H1 (cell line): ENCODE measurements around the gene CLDN3. TPM values are rescaled to one million over a fixed set of nuclear protein-coding genes. Genes with fewer than 3 reads are reported as not detected.
A peak's percentile ranks its signal among the peaks of the same experiment; 100 is the strongest.

ENCODE experiments used
- CTCF ChIA-PET: fragments of 300-600 bp; sonication (Branson Sonifier 250); formaldehyde crosslinking; loops from one replicate; lab custom pipeline; 2021; ENCODE audit not compliant: partially characterized antibody; lab: Charles Lee
- POLR2A ChIA-PET: fragments of 300-600 bp; sonication (Branson Sonifier 250); formaldehyde crosslinking; loops from one replicate; lab custom pipeline; 2021; ENCODE audit warnings: inconsistent platforms; ENCODE audit not compliant: partially characterized antibody; lab: Charles Lee
- DNase-seq, 2 experiments: peaks; one replicate each; pipeline versions ENCODE4 v3.0.0 to v3.0.0-alpha.2; 2010 to 2022; ENCODE audit warnings: low spot score in 2 of 2, low read depth in 1 of 2, mixed read lengths in 1 of 2
- FAIRE-seq: peaks from 2 replicates; lab custom pipeline; 2011; peaks lifted over from hg19 to GRCh38; lab: Jason Lieb, UNC
- H2AFZ ChIP-seq: 2 replicates; pipeline ENCODE4 v1.8.1; 2012; ENCODE audit warnings: low read length, inconsistent platforms
- H2AK5ac ChIP-seq: 2 replicates; pipeline ENCODE4 v1.6.1; 2013; ENCODE audit warnings: low read depth, low read length
- H2BK120ac ChIP-seq: replicated peaks from 2 replicates; pipeline ENCODE3; 2013; ENCODE audit warnings: low read depth, low read length, inconsistent platforms
- H2BK12ac ChIP-seq: 2 replicates; pipeline ENCODE4 v1.6.1; 2013; ENCODE audit warnings: low read depth, low read length
- H2BK15ac ChIP-seq: 2 replicates; pipeline ENCODE4 v1.6.1; 2013; ENCODE audit warnings: low read length
- H2BK20ac ChIP-seq: 2 replicates; pipeline ENCODE4 v1.6.1; 2013; ENCODE audit warnings: low read length
- H2BK5ac ChIP-seq: 2 replicates; pipeline ENCODE4 v1.6.1; 2013; ENCODE audit warnings: low read depth, low read length
- H3K14ac ChIP-seq: 2 replicates; pipeline ENCODE4 v1.6.1; 2013; ENCODE audit warnings: inconsistent platforms; ENCODE audit not compliant: insufficient read length
- H3K18ac ChIP-seq: 2 replicates; pipeline ENCODE4 v1.6.1; 2013; ENCODE audit warnings: low read length; ENCODE audit errors: extremely low read depth
- H3K23ac ChIP-seq: 2 replicates; pipeline ENCODE4 v1.6.1; 2013; ENCODE audit warnings: inconsistent platforms; ENCODE audit not compliant: insufficient read length
- H3K23me2 ChIP-seq: 2 replicates; pipeline ENCODE4 v1.6.1; 2013; ENCODE audit warnings: low read depth, low read length
- H3K27ac ChIP-seq: 2 replicates; pipeline ENCODE4 v1.6.1; 2011; ENCODE audit warnings: low read depth, low read length, inconsistent platforms
- H3K27me3 ChIP-seq, 4 experiments: replicated peaks in 1 of 4; 1 replicate in 1 of 4; 2 replicates in 3 of 4; pipeline versions ENCODE4 v1.6.1 to v1.8.1; 2011 to 2013; ENCODE audit warnings: low read length in 3 of 4, mild to moderate bottlenecking in 3 of 4, inconsistent platforms in 2 of 4, mixed read lengths in 2 of 4, moderate library complexity in 1 of 4; ENCODE audit not compliant: control insufficient read depth in 3 of 4, insufficient read depth in 3 of 4; ENCODE audit errors: extremely low read depth in 1 of 4
- H3K36me3 ChIP-seq, 4 experiments: 2 replicates each; pipeline versions ENCODE4 v1.6.1 to v1.8.1; 2011 to 2013; ENCODE audit warnings: mild to moderate bottlenecking in 4 of 4, low read length in 3 of 4, moderate library complexity in 2 of 4, control low read depth in 1 of 4, inconsistent platforms in 1 of 4; ENCODE audit not compliant: insufficient read depth in 4 of 4, control insufficient read depth in 2 of 4
- H3K4ac ChIP-seq: replicated peaks from 2 replicates; pipeline ENCODE3; 2013; ENCODE audit warnings: low read length, low read depth, mixed read lengths, inconsistent platforms; ENCODE audit not compliant: insufficient read length
- H3K4me1 ChIP-seq, 4 experiments: replicated peaks in 1 of 4; 1 replicate in 1 of 4; 2 replicates in 3 of 4; pipeline versions ENCODE4 v1.6.1 to v1.8.1; 2011 to 2013; ENCODE audit warnings: low read length in 3 of 4, inconsistent platforms in 2 of 4, mixed read lengths in 1 of 4; ENCODE audit not compliant: insufficient read depth in 4 of 4, control insufficient read depth in 3 of 4
- H3K4me2 ChIP-seq, 2 experiments: 2 replicates each; pipeline versions ENCODE4 v1.6.1 to v1.8.1; 2011 to 2013; ENCODE audit warnings: low read depth in 2 of 2, low read length in 2 of 2, control low read depth in 1 of 2, inconsistent platforms in 1 of 2, mild to moderate bottlenecking in 1 of 2; ENCODE audit not compliant: insufficient read depth in 1 of 2
- H3K4me3 ChIP-seq, 4 experiments: fragments of 200-600, 300-600 bp in 1 of 4; sonication (generic), shearing (Covaris generic), sonication (Bioruptor Twin) in 1 of 4; 2 replicates each; pipeline versions ENCODE4 v1.5.1 to v1.8.1; 2011 to 2016; ENCODE audit warnings: low read length in 4 of 4, low read depth in 3 of 4, control low read depth in 2 of 4, inconsistent platforms in 2 of 4, mild to moderate bottlenecking in 2 of 4, mixed read lengths in 1 of 4, moderate library complexity in 1 of 4; ENCODE audit not compliant: insufficient read depth in 2 of 4; ENCODE audit errors: extremely low read depth in 1 of 4
- H3K56ac ChIP-seq: replicated peaks from 2 replicates; pipeline ENCODE3; 2013; ENCODE audit warnings: low read depth, mild to moderate bottlenecking, mixed read lengths, low read length, inconsistent platforms; ENCODE audit not compliant: insufficient read length
- H3K79me1 ChIP-seq: 2 replicates; pipeline ENCODE4 v1.6.1; 2013; ENCODE audit warnings: low read depth, low read length, control low read depth
- H3K79me2 ChIP-seq, 2 experiments: 2 replicates each; pipeline versions ENCODE4 v1.6.1 to v1.8.1; 2012 to 2013; ENCODE audit warnings: low read length in 2 of 2, mild to moderate bottlenecking in 2 of 2, inconsistent platforms in 1 of 2; ENCODE audit not compliant: insufficient read depth in 2 of 2, control insufficient read depth in 1 of 2
- H3K9ac ChIP-seq, 4 experiments: replicated peaks in 1 of 4; 1 replicate in 1 of 4; 2 replicates in 3 of 4; pipeline versions ENCODE4 v1.6.1 to v1.8.1; 2011 to 2013; ENCODE audit warnings: low read depth in 3 of 4, low read length in 3 of 4, control low read depth in 2 of 4, mild to moderate bottlenecking in 2 of 4, moderate library complexity in 2 of 4, inconsistent platforms in 1 of 4; ENCODE audit errors: extremely low read depth in 1 of 4
- H3K9me3 ChIP-seq, 2 experiments: 2 replicates each; pipeline versions ENCODE4 v1.6.1 to v1.8.1; 2012 to 2013; ENCODE audit warnings: mild to moderate bottlenecking in 2 of 2, moderate library complexity in 2 of 2, control low read depth in 1 of 2, inconsistent platforms in 1 of 2, low read depth in 1 of 2, low read length in 1 of 2, mixed read lengths in 1 of 2; ENCODE audit not compliant: insufficient read depth in 2 of 2
- H4K20me1 ChIP-seq, 2 experiments: replicated peaks in 1 of 2; 2 replicates each; pipeline versions ENCODE3 to v1.8.1; 2011 to 2013; ENCODE audit warnings: inconsistent platforms in 2 of 2, low read length in 2 of 2, mild to moderate bottlenecking in 1 of 2; ENCODE audit not compliant: insufficient read depth in 2 of 2, control insufficient read depth in 1 of 2
- H4K5ac ChIP-seq: 2 replicates; pipeline ENCODE4 v1.6.1; 2013; ENCODE audit warnings: low read length, low read depth, mixed read lengths, inconsistent platforms; ENCODE audit not compliant: insufficient read length
- H4K8ac ChIP-seq: 2 replicates; pipeline ENCODE4 v1.8.0; 2013; ENCODE audit warnings: mild to moderate bottlenecking, moderate library complexity, low read length, inconsistent platforms; ENCODE audit not compliant: insufficient read depth; ENCODE audit errors: extremely low read depth
- H4K91ac ChIP-seq: replicated peaks from 2 replicates; pipeline ENCODE3; 2013; ENCODE audit warnings: low read length, mixed read lengths, inconsistent platforms; ENCODE audit not compliant: insufficient read length
- ATF2 ChIP-seq: IDR thresholded peaks from 2 replicates; pipeline ENCODE4 v1.6.1; 2012; ENCODE audit warnings: low read length, inconsistent platforms
- CBX5 ChIP-seq: fragments of 300-800, 300-1000 bp; sonication (generic); IDR thresholded peaks from 2 replicates; pipeline ENCODE4 v1.7.1; 2016; ENCODE audit warnings: antibody characterized with exemption, low read length, low read depth
- CREB1 ChIP-seq: IDR thresholded peaks from 2 replicates; pipeline ENCODE4 v1.6.1; 2012; ENCODE audit warnings: inconsistent platforms
- EP300 ChIP-seq, 2 experiments: IDR thresholded peaks; 1 replicate in 1 of 2; 2 replicates in 1 of 2; pipeline ENCODE4 v1.6.1; 2011 to 2012; ENCODE audit warnings: low read depth in 2 of 2, low read length in 2 of 2, mild to moderate bottlenecking in 2 of 2, borderline replicate concordance in 1 of 2, inconsistent platforms in 1 of 2, moderate library complexity in 1 of 2
- FOSL1 ChIP-seq: IDR thresholded peaks from 2 replicates; pipeline ENCODE4 v1.6.1; 2011; ENCODE audit warnings: mild to moderate bottlenecking, low read depth, low read length, moderate library complexity; ENCODE audit not compliant: insufficient read depth
- KDM5A ChIP-seq: fragments of 200-600 bp; IDR thresholded peaks from 2 replicates; pipeline ENCODE4 v1.7.1; 2012; ENCODE audit warnings: mild to moderate bottlenecking, low read length, inconsistent platforms, mixed read lengths
- POU5F1 ChIP-seq: IDR thresholded peaks from 2 replicates; pipeline ENCODE4 v1.6.1; 2011; ENCODE audit warnings: low read depth, mild to moderate bottlenecking, low read length, moderate library complexity
- SIRT6 ChIP-seq: IDR thresholded peaks from one replicate; pipeline ENCODE4 v1.7.1; 2012; ENCODE audit warnings: low read length, inconsistent platforms
- TCF12 ChIP-seq: IDR thresholded peaks from 2 replicates; pipeline ENCODE4 v1.6.1; 2011; ENCODE audit warnings: low read depth, mild to moderate bottlenecking, low read length
- WGBS, 2 experiments: shearing (Covaris generic) in 1 of 2; methylation state at CpG; one replicate each; pipeline versions ENCODE4 v1.1.6 to v1.1.7; 2013 to 2015; ENCODE audit warnings: low lambda C conversion rate in 2 of 2, mixed read lengths in 2 of 2, inconsistent platforms in 1 of 2, low coverage in 1 of 2, missing lambda C conversion rate in 1 of 2; ENCODE audit not compliant: insufficient replicate concordance in 2 of 2, insufficient coverage in 1 of 2, insufficient read length in 1 of 2; ENCODE audit errors: extremely low coverage in 1 of 2, missing lambda C conversion rate in 1 of 2; 5-methylcytosine and 5-hydroxymethylcytosine counted together
- polyA plus RNA-seq, 7 experiments: library from polyadenylated mRNA; depleted of rRNA in 3 of 7; stranded (reverse) in 5 of 7; unstranded in 2 of 7; fragments of >200 nt in 5 of 7; fragments of 200-250 nt in 2 of 7; gene quantifications; 1 replicate in 5 of 7; 2 replicates in 1 of 7; 4 replicates in 1 of 7; pipeline versions ENCODE4 v1.2.1 to v1.2.3, GENCODE V29; 2011 to 2013; ENCODE audit warnings: missing spikeins in 2 of 7, mixed read lengths in 2 of 7
- total RNA-seq: library from RNA; stranded (reverse); fragmentation: NEBNext Ultra II Directional; extraction: Animal tissue kit (Norgen Biotek cat#: 25700); gene quantifications from 2 replicates; pipeline ENCODE4 v1.2.1, GENCODE V29; 2021

The CLDN3 gene
- total and polyA plus RNA-seq, 2 of the 8 experiments (the other 6 are each of a cell fraction or from before 2014, with no cell fraction given) = 19.1 to 65.2 TPM

- H4K91ac ChIP-seq = peak overlapping the region; percentile 96
- H3K56ac ChIP-seq = no peak overlapping the region
- no peak for TF ChIP-seq CREB1
- TF ChIP-seq EP300 (IDR thresholded peaks at IDR 0.05; ENCODE audit: borderline replicate concordance in 1 of 2, low read depth in 2 of 2, low read length in 2 of 2) = no peak
- no peak for TF ChIP-seq POU5F1
- TF ChIP-seq FOSL1 = no peak
- TF ChIP-seq SIRT6 = no peak
- no peak for TF ChIP-seq KDM5A
- TF ChIP-seq TCF12 = no peak
- no peak for TF ChIP-seq CBX5
- no peak for TF ChIP-seq ATF2
- ChIA-PET CTCF (interaction anchor here (0.6 to 1.3 kb wide), 5 partner anchors 20 to 257 kb away, joined by 3 to 5 read pairs (median 4); no protein-coding TSS in a partner anchor), POLR2A (interaction anchor here (2.4 to 3.7 kb wide), 2 partner anchors 18 to 28 kb away, joined by 7 to 47 read pairs; partner anchors contain the start of gene ABHD11)
- no peak overlapping the region for H3K27ac ChIP-seq
- no peak overlapping the region for H2AFZ ChIP-seq
- H3K14ac ChIP-seq = no peak overlapping the region
- H3K23ac ChIP-seq = no peak overlapping the region
- FAIRE-seq (no peak), DNase-seq (no peak)
- H4K5ac ChIP-seq = peak overlapping the region; percentile 22
- H2AK5ac ChIP-seq = 0 out of 2 replicates have a peak overlapping the region, but pooled peaks have one; percentile 56
- no peaks in the 10 kb centered on the region for H3K9me3 ChIP-seq
- WGBS, 2 experiments = 88% methylated on average over 49 of the region's 53 CpGs; no CpG with 5 or more reads in 1 of the 2 experiments
- H3K18ac ChIP-seq = no peak overlapping the region; the same call in 1 of the 2 replicates
- H3K27me3 ChIP-seq = peaks cover 0 to 1% (median 0%) of the 10 kb centered on the region in 4 experiments; a peak in 2 of 7 replicates
- H3K79me1 ChIP-seq = no peaks in the 10 kb centered on the region; the same call in none of the 2 replicates
- H3K23me2 ChIP-seq = peaks cover 9% of the 10 kb centered on the region; the same call in 1 of the 2 replicates
- peak overlapping the region; percentile 38 for H3K4ac ChIP-seq
- H3K79me2 ChIP-seq = no peaks in the 10 kb centered on the region
- H3K4me2 ChIP-seq = peak overlapping the region; percentile 58 to 90
- H3K4me1 ChIP-seq = peaks cover 0 to 13% (median 9%) of the 10 kb centered on the region in 4 experiments; a peak in 6 of 7 replicates
- H4K20me1 ChIP-seq = peaks cover 0 to 3% of the 10 kb centered on the region in 2 experiments
- H3K9ac ChIP-seq = no peak overlapping the region
- 0 out of 8 replicates have a peak, but pooled peaks cover 0 to 2% (median 0%) of the 10 kb centered on the region in 4 experiments for H3K36me3 ChIP-seq
- 0 out of 2 replicates have a peak overlapping the region, but pooled peaks have one; percentile 13 for H2BK20ac ChIP-seq
- no peak overlapping the region for H2BK120ac ChIP-seq
- H4K8ac ChIP-seq = peak overlapping the region; percentile 94
- H2BK12ac ChIP-seq = 0 out of 2 replicates have a peak overlapping the region, but pooled peaks have one; percentile 86
- H3K4me3 ChIP-seq = peak overlapping the region in 1 of 4 experiments; percentile 65; a peak in 2 of 8 replicates
- H2BK5ac ChIP-seq = no peak overlapping the region
- H2BK15ac ChIP-seq = 0 out of 2 replicates have a peak overlapping the region, but pooled peaks have one; percentile 81
Observed at GRCh38 chr7:73768641-73769480, 1.2 kb downstream of the CLDN3 start.
